Fibroblast of lung (primary cell): ENCODE results near the gene YIF1A.

Source experiments
- EZH2 ChIP-seq: IDR thresholded peaks from 2 replicates; pipeline ENCODE4 v1.5.1; 2012; ENCODE audit warnings: low read length, control low read depth, mild to moderate bottlenecking; ENCODE audit errors: missing control alignments
- TF ChIP-seq, protein P1 (sequence below), 2 donors: IDR thresholded peaks in 1 of 2; conservative IDR thresholded peaks in 1 of 2; 1 replicate in 1 of 2; 2 replicates in 1 of 2; pipeline ENCODE4 v1.5.1; 2011 to 2012; ENCODE audit warnings: low read length in 2 of 2, control low read depth in 1 of 2, inconsistent platforms in 1 of 2, low read depth in 1 of 2, mild to moderate bottlenecking in 1 of 2

DNA sequence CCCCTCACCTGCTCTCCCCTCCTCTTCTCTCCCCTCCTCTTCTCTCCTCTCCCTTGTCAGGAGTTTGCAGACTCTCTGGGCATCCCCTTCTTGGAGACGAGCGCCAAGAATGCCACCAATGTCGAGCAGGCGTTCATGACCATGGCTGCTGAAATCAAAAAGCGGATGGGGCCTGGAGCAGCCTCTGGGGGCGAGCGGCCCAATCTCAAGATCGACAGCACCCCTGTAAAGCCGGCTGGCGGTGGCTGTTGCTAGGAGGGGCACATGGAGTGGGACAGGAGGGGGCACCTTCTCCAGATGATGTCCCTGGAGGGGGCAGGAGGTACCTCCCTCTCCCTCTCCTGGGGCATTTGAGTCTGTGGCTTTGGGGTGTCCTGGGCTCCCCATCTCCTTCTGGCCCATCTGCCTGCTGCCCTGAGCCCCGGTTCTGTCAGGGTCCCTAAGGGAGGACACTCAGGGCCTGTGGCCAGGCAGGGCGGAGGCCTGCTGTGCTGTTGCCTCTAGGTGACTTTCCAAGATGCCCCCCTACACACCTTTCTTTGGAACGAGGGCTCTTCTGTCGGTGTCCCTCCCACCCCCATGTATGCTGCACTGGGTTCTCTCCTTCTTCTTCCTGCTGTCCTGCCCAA, 12.8 kb downstream of the YIF1A start:
- no peak for TF ChIP-seq EZH2
- TF ChIP-seq, protein P1, sequence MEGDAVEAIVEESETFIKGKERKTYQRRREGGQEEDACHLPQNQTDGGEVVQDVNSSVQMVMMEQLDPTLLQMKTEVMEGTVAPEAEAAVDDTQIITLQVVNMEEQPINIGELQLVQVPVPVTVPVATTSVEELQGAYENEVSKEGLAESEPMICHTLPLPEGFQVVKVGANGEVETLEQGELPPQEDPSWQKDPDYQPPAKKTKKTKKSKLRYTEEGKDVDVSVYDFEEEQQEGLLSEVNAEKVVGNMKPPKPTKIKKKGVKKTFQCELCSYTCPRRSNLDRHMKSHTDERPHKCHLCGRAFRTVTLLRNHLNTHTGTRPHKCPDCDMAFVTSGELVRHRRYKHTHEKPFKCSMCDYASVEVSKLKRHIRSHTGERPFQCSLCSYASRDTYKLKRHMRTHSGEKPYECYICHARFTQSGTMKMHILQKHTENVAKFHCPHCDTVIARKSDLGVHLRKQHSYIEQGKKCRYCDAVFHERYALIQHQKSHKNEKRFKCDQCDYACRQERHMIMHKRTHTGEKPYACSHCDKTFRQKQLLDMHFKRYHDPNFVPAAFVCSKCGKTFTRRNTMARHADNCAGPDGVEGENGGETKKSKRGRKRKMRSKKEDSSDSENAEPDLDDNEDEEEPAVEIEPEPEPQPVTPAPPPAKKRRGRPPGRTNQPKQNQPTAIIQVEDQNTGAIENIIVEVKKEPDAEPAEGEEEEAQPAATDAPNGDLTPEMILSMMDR (conservative IDR thresholded peaks at IDR 0.05 in 1 of 2, IDR thresholded peaks at IDR 0.05 in 1 of 2; ENCODE audit: low read depth in 1 of 2, low read length in 2 of 2), result no peak
